Measurements from ENCODE around the gene UBE2L5. TPM values are rescaled to one million over a fixed set of nuclear protein-coding genes. Genes with fewer than 3 reads are reported as not detected.

Gene UBE2L5
- total and polyA plus RNA-seq, 2 donors (not counting 3 experiments of a cell fraction or from before 2014, with no cell fraction given) = not detected

DNA sequence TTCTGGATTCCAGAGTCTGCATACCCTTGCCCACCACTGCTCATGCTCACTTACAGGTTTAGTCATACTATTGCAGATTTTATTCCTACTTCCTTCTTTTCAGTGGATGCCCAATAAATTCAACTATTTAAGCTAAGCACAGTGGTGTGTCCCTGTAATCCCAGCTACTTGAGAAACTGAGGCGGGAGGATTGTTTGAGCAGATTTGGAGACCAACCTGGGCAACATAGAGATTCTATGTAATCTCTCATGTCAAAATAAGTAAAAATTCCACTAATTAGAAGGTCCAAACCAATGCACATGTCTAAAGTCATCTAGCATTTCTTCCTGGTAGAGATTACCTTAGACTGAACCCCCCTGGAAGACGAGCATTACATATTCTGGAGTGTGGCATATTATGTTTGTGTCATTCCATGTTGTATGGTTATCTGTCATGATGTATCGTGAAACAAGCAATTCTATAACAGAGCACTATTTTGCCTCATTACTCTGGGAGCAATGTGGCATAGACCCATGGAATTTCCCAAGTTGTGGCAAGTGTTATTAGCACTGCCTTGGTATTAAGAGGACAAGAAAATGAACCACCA is 35.1 kb downstream of the UBE2L5 start:
- H3K79me2 ChIP-seq (ENCODE audit: control insufficient read depth, insufficient read depth, low read length) = peaks cover 9% of the 10 kb centered on the region
- peaks cover 5 to 14% of the 10 kb centered on the region in 2 experiments for H3K36me3 ChIP-seq (ENCODE audit: control insufficient read depth in 2 of 2, extremely low read depth in 1 of 2, insufficient read depth in 2 of 2, low read length in 2 of 2)
- H2AFZ ChIP-seq (ENCODE audit: low read depth, low read length) = no peak overlapping the region
- FAIRE-seq (no peak), DNase-seq (ENCODE audit: low read depth, low spot score) (no peak)
- no peaks in the 10 kb centered on the region for H3K27me3 ChIP-seq (ENCODE audit: control insufficient read depth in 2 of 2, insufficient read depth in 2 of 2, low read length in 2 of 2)
- ChIA-PET CTCF (no interaction called here), POLR2A (no interaction called here)
- dilution Hi-C loops (cut with MboI; ENCODE audit: extremely low pct_ligation_motif_present, low sequenced_read_pairs) = no loop called here
- no peak overlapping the region for H3K4me2 ChIP-seq (ENCODE audit: insufficient read depth, low read length)
- no TSS peak for BruUV-seq (replicated peaks)
- H3K9me1 ChIP-seq (replicated peaks; ENCODE audit: control insufficient read depth, extremely low read depth, insufficient read depth, low read length) = no peaks in the 10 kb centered on the region
- H4K20me1 ChIP-seq (replicated peaks; ENCODE audit: control insufficient read depth, extremely low read depth, insufficient read depth, low read length) = no peaks in the 10 kb centered on the region
- no peak overlapping the region for H3K27ac ChIP-seq (ENCODE audit: insufficient read depth, low read depth, low read length)
- H3K4me3 ChIP-seq (replicated peaks in 1 of 3; ENCODE audit: insufficient read depth in 1 of 3, low read depth in 1 of 3, low read length in 3 of 3) = no peak overlapping the region
- intact Hi-C loops (cut with micrococcal nuclease) = loop anchor here (2.0 to 5.0 kb wide), 2 partner anchors 35 to 49 kb away; partner anchors contain the start of gene UBE2L5
- H3K9ac ChIP-seq (replicated peaks; ENCODE audit: extremely low read depth, insufficient read depth, low read length) = no peak overlapping the region
- H3K9me3 ChIP-seq (replicated peaks; ENCODE audit: control insufficient read depth, insufficient read depth, low read length) = no peaks in the 10 kb centered on the region
- TF ChIP-seq, protein P1, sequence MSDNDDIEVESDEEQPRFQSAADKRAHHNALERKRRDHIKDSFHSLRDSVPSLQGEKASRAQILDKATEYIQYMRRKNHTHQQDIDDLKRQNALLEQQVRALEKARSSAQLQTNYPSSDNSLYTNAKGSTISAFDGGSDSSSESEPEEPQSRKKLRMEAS (IDR thresholded peaks at IDR 0.05; ENCODE audit: insufficient read depth, insufficient read length) = no peak
- TF ChIP-seq, protein P2, sequence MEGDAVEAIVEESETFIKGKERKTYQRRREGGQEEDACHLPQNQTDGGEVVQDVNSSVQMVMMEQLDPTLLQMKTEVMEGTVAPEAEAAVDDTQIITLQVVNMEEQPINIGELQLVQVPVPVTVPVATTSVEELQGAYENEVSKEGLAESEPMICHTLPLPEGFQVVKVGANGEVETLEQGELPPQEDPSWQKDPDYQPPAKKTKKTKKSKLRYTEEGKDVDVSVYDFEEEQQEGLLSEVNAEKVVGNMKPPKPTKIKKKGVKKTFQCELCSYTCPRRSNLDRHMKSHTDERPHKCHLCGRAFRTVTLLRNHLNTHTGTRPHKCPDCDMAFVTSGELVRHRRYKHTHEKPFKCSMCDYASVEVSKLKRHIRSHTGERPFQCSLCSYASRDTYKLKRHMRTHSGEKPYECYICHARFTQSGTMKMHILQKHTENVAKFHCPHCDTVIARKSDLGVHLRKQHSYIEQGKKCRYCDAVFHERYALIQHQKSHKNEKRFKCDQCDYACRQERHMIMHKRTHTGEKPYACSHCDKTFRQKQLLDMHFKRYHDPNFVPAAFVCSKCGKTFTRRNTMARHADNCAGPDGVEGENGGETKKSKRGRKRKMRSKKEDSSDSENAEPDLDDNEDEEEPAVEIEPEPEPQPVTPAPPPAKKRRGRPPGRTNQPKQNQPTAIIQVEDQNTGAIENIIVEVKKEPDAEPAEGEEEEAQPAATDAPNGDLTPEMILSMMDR (IDR thresholded peaks at IDR 0.05; ENCODE audit: extremely low read depth in 1 of 2, insufficient read depth in 1 of 2, low read depth in 1 of 2, low read length in 2 of 2) = no peak
- TF ChIP-seq GATA2 (IDR thresholded peaks at IDR 0.05; ENCODE audit: insufficient read depth, insufficient read length, low read depth, low read length) (no peak), POLR2A (IDR thresholded peaks at IDR 0.05; ENCODE audit: low read depth, low read length) (no peak), MYC (IDR thresholded peaks at IDR 0.05; ENCODE audit: low read depth, low read length) (no peak), EZH2 (IDR thresholded peaks at IDR 0.05; ENCODE audit: borderline replicate concordance, low read depth, low read length, severe bottlenecking) (no peak), JUN (IDR thresholded peaks at IDR 0.05; ENCODE audit: borderline replicate concordance, insufficient read depth, insufficient read length, low read depth) (no peak), FOS (IDR thresholded peaks at IDR 0.05; ENCODE audit: borderline replicate concordance, insufficient read depth, low read length) (no peak)
- H3K4me1 ChIP-seq (ENCODE audit: control insufficient read depth, extremely low read depth, insufficient read depth, low read length) = peaks cover 7% of the 10 kb centered on the region

Data from endothelial cell of umbilical vein (primary cell).